ENCODE results near the gene PAQR7.

GRCh38 chr1:25906644-25907300 is 31.3 kb upstream of the PAQR7 start:
- no peak for TF ChIP-seq CTCF (IDR thresholded peaks at IDR 0.05)
- TF ChIP-seq POLR2A (IDR thresholded peaks at IDR 0.05) = no peak

Measured in esophagus squamous epithelium (tissue), 4 donors.